H9 (cell line): Measurements from ENCODE around the gene GPC6. TPM values are rescaled to one million over a fixed set of nuclear protein-coding genes. Genes with fewer than 3 reads are reported as not detected.

Experiments used
- DNase-seq: peaks from one replicate; pipeline ENCODE4 v3.0.0-alpha.2; 2017
- H2AFZ ChIP-seq: one replicate; pipeline ENCODE4 v1.6.1; 2013; ENCODE audit warnings: mild to moderate bottlenecking, low read length, control low read depth, moderate library complexity
- H2AK5ac ChIP-seq: 2 replicates; pipeline ENCODE4 v1.6.1; 2013; ENCODE audit warnings: low read length, control low read depth, mixed read lengths; ENCODE audit not compliant: insufficient read length
- H2BK120ac ChIP-seq: one replicate; pipeline ENCODE4 v1.6.1; 2013; ENCODE audit warnings: low read depth, mild to moderate bottlenecking, low read length, control low read depth, inconsistent platforms; ENCODE audit not compliant: poor library complexity, severe bottlenecking
- H2BK12ac ChIP-seq: 2 replicates; pipeline ENCODE4 v1.6.1; 2013; ENCODE audit warnings: low read length, control low read depth, mixed read lengths, low read depth; ENCODE audit not compliant: insufficient read length
- H2BK15ac ChIP-seq: 2 replicates; pipeline ENCODE4 v1.6.1; 2013; ENCODE audit warnings: low read depth, low read length, control low read depth
- H2BK20ac ChIP-seq: one replicate; pipeline ENCODE4 v1.6.1; 2013; ENCODE audit warnings: low read depth, mild to moderate bottlenecking, low read length, control low read depth, inconsistent platforms; ENCODE audit not compliant: poor library complexity, severe bottlenecking
- H2BK5ac ChIP-seq: 2 replicates; pipeline ENCODE4 v1.6.1; 2013; ENCODE audit warnings: low read length, control low read depth, mixed read lengths; ENCODE audit not compliant: insufficient read length
- H3K14ac ChIP-seq: 2 replicates; pipeline ENCODE4 v1.6.1; 2013; ENCODE audit warnings: low read length, control low read depth; ENCODE audit not compliant: insufficient read depth
- H3K18ac ChIP-seq: 2 replicates; pipeline ENCODE4 v1.6.1; 2013; ENCODE audit warnings: low read depth, mild to moderate bottlenecking, mixed read lengths, low read length, control low read depth; ENCODE audit not compliant: insufficient read length
- H3K23ac ChIP-seq: 2 replicates; pipeline ENCODE4 v1.6.1; 2013; ENCODE audit warnings: low read length, control low read depth, mixed read lengths, low read depth; ENCODE audit not compliant: insufficient read length
- H3K23me2 ChIP-seq: 2 replicates; pipeline ENCODE4 v1.6.1; 2013; ENCODE audit warnings: low read depth, mild to moderate bottlenecking, mixed read lengths, low read length, control low read depth; ENCODE audit not compliant: insufficient read length, poor library complexity, severe bottlenecking
- H3K27ac ChIP-seq: 2 replicates; pipeline ENCODE4 v1.5.1; 2013; ENCODE audit warnings: low read length, control low read depth, mixed read lengths, low read depth; ENCODE audit not compliant: insufficient read length
- H3K27me3 ChIP-seq: 2 replicates; pipeline ENCODE4 v1.6.1; 2013; ENCODE audit warnings: low read length, control low read depth, inconsistent platforms; ENCODE audit not compliant: insufficient read depth
- H3K4ac ChIP-seq: 2 replicates; pipeline ENCODE4 v1.6.1; 2013; ENCODE audit warnings: low read depth, mild to moderate bottlenecking, control low read depth, inconsistent platforms, low read length, moderate library complexity
- H3K4me1 ChIP-seq: 2 replicates; pipeline ENCODE4 v1.6.1; 2013; ENCODE audit warnings: low read length, control low read depth, inconsistent platforms; ENCODE audit not compliant: insufficient read depth
- H3K4me2 ChIP-seq: 2 replicates; pipeline ENCODE4 v1.6.1; 2013; ENCODE audit warnings: low read length, control low read depth, mixed read lengths; ENCODE audit not compliant: insufficient read length, insufficient read depth
- H3K56ac ChIP-seq: 2 replicates; pipeline ENCODE4 v1.6.1; 2013; ENCODE audit warnings: low read depth, mild to moderate bottlenecking, mixed read lengths, low read length, control low read depth; ENCODE audit not compliant: insufficient read length
- H3K79me1 ChIP-seq: 2 replicates; pipeline ENCODE4 v1.6.1; 2013; ENCODE audit warnings: low read depth, mild to moderate bottlenecking, moderate library complexity, low read length, control low read depth, inconsistent platforms; ENCODE audit not compliant: insufficient read depth, poor library complexity, severe bottlenecking
- H3K79me2 ChIP-seq: 2 replicates; pipeline ENCODE4 v1.6.1; 2013; ENCODE audit warnings: low read length, control low read depth, inconsistent platforms; ENCODE audit not compliant: insufficient read depth
- H3K9ac ChIP-seq: 2 replicates; pipeline ENCODE4 v1.6.1; 2013; ENCODE audit warnings: low read length, control low read depth, mixed read lengths; ENCODE audit not compliant: insufficient read length; ENCODE audit errors: extremely low read depth
- H3K9me3 ChIP-seq: one replicate; pipeline ENCODE4 v1.6.1; 2013; ENCODE audit warnings: low read depth, low read length, inconsistent platforms; ENCODE audit not compliant: control insufficient read depth
- H3T11ph ChIP-seq: one replicate; pipeline ENCODE4 v1.6.1; 2013; ENCODE audit warnings: mild to moderate bottlenecking, low read length, control low read depth, inconsistent platforms
- H4K20me1 ChIP-seq: one replicate; pipeline ENCODE4 v1.6.1; 2013; ENCODE audit not compliant: control insufficient read depth, insufficient read length, insufficient read depth
- H4K5ac ChIP-seq: 2 replicates; pipeline ENCODE4 v1.6.1; 2013; ENCODE audit warnings: low read depth, mild to moderate bottlenecking, mixed read lengths, low read length, control low read depth; ENCODE audit not compliant: insufficient read length
- H4K8ac ChIP-seq: replicated peaks from 2 replicates; pipeline ENCODE4 v1.6.1; 2013; ENCODE audit warnings: low read length, control low read depth, mixed read lengths, low read depth; ENCODE audit not compliant: insufficient read length
- H4K91ac ChIP-seq: 2 replicates; pipeline ENCODE4 v1.6.1; 2013; ENCODE audit warnings: low read depth, mild to moderate bottlenecking, moderate library complexity, mixed read lengths, low read length, control low read depth; ENCODE audit not compliant: insufficient read length
- H3K27ac Mint-ChIP-seq, 3 experiments: 2 replicates in 2 of 3; 3 replicates in 1 of 3; pipeline ENCODE4 v1.8.0; 2020 to 2021; ENCODE audit warnings: mixed read lengths in 3 of 3, mild to moderate bottlenecking in 1 of 3, moderate library complexity in 1 of 3
- H3K27me3 Mint-ChIP-seq: 2 replicates; pipeline ENCODE4 v1.8.0; 2021; ENCODE audit warnings: low read depth, mild to moderate bottlenecking, moderate library complexity, mixed read lengths
- H3K36me3 Mint-ChIP-seq, 3 experiments: 2 replicates in 2 of 3; 3 replicates in 1 of 3; pipeline ENCODE4 v1.8.0; 2020 to 2021; ENCODE audit warnings: low read depth in 3 of 3, mixed read lengths in 3 of 3; ENCODE audit not compliant: insufficient read depth in 1 of 3
- H3K4me1 Mint-ChIP-seq, 2 experiments: 2 replicates each; pipeline ENCODE4 v1.8.0; 2020; ENCODE audit warnings: mixed read lengths in 2 of 2
- H3K4me3 Mint-ChIP-seq, 2 experiments: 2 replicates in 1 of 2; 3 replicates in 1 of 2; pipeline ENCODE4 v1.8.0; 2020 to 2021; ENCODE audit warnings: mild to moderate bottlenecking in 2 of 2, mixed read lengths in 2 of 2, moderate library complexity in 1 of 2
- H3K9me3 Mint-ChIP-seq, 2 experiments: 2 replicates in 1 of 2; 3 replicates in 1 of 2; pipeline ENCODE4 v1.8.0; 2020; ENCODE audit warnings: mild to moderate bottlenecking in 2 of 2, mixed read lengths in 2 of 2, moderate library complexity in 1 of 2
- WGBS: extraction: QIAGEN DNeasy Blood & Tissue Kit; methylation state at CpG from one replicate; pipeline ENCODE4 v1.1.7; 2013; ENCODE audit warnings: missing lambda C conversion rate, low lambda C conversion rate, mixed read lengths; ENCODE audit not compliant: insufficient read length; ENCODE audit errors: extremely low coverage; 5-methylcytosine and 5-hydroxymethylcytosine counted together
- total RNA-seq: library from RNA; stranded (reverse); gene quantifications from 2 replicates; pipeline ENCODE4 v1.2.1, GENCODE V29; 2021
- TF ChIP-seq, protein P1 (sequence below): fragments of 200-600 bp; sonication (generic); conservative IDR thresholded peaks from 3 replicates; pipeline ENCODE4 v1.8.0; 2021; ENCODE audit warnings: antibody characterized with exemption, mild to moderate bottlenecking

GPC6 gene
- total RNA-seq, 1 experiment from 2014 or later: 15.6 TPM

DNA sequence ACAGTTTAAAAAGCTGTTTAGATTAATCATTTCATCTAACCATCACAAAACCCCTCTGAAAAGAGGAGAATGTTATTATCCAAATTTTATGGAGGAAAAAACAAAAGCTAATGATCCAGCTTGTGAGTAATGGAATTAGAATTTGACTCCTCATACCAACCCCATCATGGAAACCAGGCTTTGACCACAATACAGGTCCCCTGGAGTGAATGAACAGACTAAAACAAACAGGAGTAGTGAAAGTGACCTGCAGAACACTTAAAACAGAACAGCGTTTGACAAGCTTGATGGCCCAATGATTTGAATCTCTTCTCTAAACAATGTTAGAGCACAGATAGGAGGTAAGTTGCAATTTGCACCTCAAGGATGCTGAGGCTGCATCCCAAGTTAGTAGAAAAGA is 1022.9 kb downstream of the GPC6 start:
- peaks cover 0 to 11% of the 10 kb centered on the region in 2 experiments; a peak in 3 of 5 replicates for H3K9me3 Mint-ChIP-seq
- Histone ChIP-seq H3K23me2 (no peaks in the 10 kb centered on the region), H3K27me3 (no peaks in the 10 kb centered on the region), H2BK15ac (no peak overlapping the region), H3K23ac (no peak overlapping the region), H4K5ac (no peak overlapping the region), H2AK5ac (no peak overlapping the region), H3K4ac (no peak overlapping the region), H3K79me1 (no peaks in the 10 kb centered on the region), H3K4me1 (no peaks in the 10 kb centered on the region), H2BK5ac (no peak overlapping the region), H3K79me2 (no peaks in the 10 kb centered on the region), H3K9ac (no peak overlapping the region), H3K56ac (no peak overlapping the region), H4K91ac (no peak overlapping the region), H3T11ph (no peak overlapping the region), H3K14ac (no peak overlapping the region), H2AFZ (no peak overlapping the region), H2BK120ac (no peak overlapping the region), H4K20me1 (no peaks in the 10 kb centered on the region), H3K9me3 (no peaks in the 10 kb centered on the region), H3K27ac (no peak overlapping the region), H2BK20ac (no peak overlapping the region), H3K18ac (no peak overlapping the region), H3K4me2 (no peak overlapping the region), H4K8ac (no peak overlapping the region), H2BK12ac (no peak overlapping the region)
- TF ChIP-seq, protein P1, sequence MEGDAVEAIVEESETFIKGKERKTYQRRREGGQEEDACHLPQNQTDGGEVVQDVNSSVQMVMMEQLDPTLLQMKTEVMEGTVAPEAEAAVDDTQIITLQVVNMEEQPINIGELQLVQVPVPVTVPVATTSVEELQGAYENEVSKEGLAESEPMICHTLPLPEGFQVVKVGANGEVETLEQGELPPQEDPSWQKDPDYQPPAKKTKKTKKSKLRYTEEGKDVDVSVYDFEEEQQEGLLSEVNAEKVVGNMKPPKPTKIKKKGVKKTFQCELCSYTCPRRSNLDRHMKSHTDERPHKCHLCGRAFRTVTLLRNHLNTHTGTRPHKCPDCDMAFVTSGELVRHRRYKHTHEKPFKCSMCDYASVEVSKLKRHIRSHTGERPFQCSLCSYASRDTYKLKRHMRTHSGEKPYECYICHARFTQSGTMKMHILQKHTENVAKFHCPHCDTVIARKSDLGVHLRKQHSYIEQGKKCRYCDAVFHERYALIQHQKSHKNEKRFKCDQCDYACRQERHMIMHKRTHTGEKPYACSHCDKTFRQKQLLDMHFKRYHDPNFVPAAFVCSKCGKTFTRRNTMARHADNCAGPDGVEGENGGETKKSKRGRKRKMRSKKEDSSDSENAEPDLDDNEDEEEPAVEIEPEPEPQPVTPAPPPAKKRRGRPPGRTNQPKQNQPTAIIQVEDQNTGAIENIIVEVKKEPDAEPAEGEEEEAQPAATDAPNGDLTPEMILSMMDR: no peak
- no peak for DNase-seq
- peaks cover 1% of the 10 kb centered on the region; the same call in 1 of the 2 replicates for H3K27me3 Mint-ChIP-seq
- no peak overlapping the region for H3K27ac Mint-ChIP-seq
- no peak overlapping the region for H3K4me3 Mint-ChIP-seq
- no CpG with 5 or more reads among the region's 1 CpG for WGBS
- no peaks in the 10 kb centered on the region for H3K36me3 Mint-ChIP-seq
- H3K4me1 Mint-ChIP-seq: peaks cover 5 to 9% of the 10 kb centered on the region in 2 experiments; a peak in 3 of 4 replicates
